CD4-positive, alpha-beta T cell treated with Interleukin-15 for 1 hour (primary cell): ENCODE data around the gene PCBP3.

Source experiments
- DNase-seq: peaks from one replicate; pipeline ENCODE4 v3.0.0-alpha.2; 2020

Gene PCBP3

DNA sequence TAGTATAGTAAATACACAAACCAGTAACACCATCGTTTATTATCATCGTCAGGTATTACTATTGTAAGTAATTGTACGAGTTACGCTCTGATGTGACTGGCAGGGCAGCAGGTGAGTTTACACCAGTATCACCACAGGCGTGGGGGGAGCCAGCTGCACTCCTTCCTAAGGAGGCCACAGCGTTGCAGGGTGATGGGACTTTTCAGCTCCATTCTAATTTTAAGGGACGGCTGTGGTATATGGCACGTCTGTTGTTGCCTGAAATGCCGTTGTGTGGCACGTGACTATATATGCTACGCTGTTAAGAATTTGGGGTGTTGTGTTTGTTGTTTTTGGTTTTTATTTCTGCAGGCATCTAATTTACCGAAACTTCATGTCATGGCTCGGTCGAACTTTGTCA is 173.3 kb downstream of the PCBP3 start:
- DNase-seq, result no peak

DNA sequence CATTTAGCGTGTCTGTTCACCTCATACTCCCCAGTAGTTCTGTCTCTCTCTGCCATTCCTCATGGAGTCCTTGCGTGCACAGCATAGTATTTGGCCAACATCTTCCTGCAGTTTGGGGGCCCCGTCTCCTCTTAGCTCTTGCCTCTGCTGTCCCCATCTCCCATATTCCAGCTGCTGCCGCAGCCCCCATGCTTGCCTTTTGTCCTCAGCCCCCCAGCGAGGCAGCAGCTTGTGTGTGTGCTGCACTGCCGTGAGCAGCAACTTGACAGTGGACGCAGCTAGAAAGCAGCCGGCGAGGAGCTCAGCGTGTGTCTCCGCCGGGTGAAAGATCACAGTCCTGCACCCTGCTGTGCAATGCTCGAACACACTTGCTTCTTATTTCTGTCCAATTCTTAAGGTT is 173.8 kb downstream of the PCBP3 start:
- no peak for DNase-seq

- no peak for DNase-seq
Observed at GRCh38 chr21:45818276-45818903, 174.9 kb downstream of the PCBP3 start.

- peak; percentile 40 for DNase-seq
Observed at GRCh38 chr21:45818904-45819285, 175.4 kb downstream of the PCBP3 start.

DNA sequence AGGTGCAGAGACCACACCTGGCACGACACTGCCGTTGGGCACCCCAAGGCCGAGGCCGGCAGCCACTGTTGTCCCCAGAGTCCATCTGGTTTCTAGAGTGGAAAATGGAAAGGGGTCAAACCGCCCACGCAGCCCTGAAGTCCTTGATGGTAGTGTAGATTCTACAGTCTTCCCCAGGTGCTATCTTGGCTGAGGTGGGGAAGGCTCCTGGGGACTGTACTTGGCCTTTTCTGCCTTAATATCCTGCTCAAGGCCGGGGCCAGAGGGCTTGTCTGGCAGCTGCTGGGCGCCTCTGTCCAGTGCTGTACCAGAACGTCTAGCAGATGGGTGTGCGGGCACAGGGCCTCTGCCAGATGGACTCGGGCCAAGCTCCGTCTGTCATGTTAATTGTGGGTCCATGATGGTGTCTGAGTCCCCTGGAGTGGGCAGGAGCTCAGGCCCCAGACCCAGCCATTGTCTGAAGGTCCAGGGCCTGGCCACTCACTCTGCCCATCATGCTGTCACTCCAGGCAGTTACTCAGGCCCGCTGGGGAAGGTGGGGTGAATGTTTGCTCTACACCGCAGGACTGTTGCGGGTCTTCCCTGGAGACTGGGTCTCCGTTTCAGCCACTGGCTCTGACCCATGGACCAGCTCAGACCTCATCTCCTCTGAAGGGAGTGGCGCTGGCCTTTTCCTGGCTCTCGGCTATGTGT is 176.1 kb downstream of the PCBP3 start:
- DNase-seq, result no peak

DNA sequence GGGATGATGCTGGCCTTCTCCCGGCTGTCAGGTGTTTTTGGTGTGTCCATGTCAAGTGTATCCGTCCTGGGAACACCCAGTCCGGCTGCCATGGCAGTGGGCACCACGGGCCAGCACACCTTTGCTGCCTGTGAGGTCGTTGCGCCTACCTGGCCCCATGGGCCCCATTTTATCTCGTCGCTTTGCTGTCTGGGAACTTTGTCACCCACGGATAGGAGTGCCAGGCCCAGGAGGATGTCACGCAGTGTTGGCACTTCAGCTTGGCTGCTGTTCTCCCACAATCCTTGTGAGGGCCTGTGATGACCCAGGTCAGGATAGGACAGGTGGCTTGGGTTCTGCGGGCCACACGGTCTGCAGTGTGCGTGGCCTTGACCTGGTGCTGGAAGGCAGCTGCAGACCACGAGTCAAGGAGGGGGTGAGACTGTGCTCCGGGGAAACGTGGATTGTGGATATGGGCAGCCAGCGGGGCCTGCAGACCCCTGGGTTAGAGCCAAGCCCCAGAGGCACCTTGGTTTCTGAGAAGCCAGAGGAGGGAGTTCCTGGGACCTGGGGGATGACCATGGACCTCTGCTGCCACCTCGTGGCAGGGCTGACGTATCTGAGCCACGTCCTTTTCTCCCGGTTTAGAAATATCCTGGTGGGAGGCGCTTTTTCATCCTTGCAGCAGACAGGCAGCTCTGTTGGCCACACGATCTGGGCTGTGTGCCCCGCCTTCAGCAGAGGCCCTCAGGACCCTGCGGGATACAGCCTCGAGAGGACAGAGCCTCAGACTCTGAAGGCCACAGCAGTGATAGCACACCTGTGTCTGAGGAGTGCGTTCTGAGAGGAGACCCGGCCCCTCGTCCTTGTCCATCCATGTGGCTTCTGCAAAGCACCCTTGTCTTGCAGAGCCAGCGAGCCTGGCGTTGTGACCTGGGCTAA is 176.9 kb downstream of the PCBP3 start:
- peak; percentile 74 for DNase-seq

DNA sequence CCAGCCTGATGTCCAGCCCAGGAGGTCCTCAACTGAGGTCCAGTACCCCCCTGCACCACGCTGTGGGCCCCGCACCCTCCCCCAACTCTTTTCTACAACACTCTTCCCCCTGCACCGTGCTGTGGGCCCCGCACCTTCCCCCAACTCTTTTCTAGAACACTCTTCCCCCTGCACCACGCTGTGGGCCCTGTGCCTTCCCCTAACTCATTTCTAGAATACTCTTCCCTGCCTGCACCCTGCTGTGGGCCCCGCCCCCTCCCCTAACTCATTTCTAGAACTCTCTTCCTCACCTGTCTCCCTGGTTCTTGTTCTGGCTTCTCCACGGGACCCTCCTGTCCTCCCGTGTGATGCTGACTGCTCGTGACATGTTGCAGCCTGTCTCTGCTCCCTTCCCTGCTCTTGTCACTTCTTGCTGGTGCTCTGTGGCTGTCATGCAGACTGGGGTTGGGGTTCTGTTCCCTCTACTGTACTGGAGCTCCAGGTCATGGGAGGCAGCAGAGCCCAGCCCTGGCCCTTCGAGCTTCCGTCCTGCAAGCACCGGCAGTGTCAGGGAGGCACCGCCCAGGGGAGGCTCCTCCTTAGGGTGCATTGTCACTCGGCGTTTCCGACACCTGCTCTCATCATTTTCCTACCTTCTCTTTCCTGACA is 177.9 kb downstream of the PCBP3 start:
- DNase-seq, result no peak

DNA sequence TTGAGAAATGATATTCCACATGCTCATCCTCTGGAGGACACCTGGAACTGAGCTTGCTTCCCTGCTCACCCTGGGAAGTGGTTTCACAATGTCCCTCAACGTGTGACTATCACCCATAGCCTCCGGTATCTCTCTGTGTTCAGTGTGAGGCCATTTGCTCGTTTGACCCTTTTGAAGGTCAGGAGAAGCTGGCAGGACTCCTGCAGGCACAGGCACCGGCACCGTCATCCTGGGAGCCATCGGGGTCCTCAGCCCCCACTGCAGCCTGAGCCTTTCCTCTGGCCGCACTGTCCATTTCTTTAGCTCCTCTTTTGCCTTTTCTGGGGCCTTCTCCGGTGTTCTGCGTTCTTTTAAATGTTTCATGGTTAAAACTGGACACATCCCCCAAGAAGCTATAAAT is 178.5 kb downstream of the PCBP3 start:
- no peak for DNase-seq

DNA sequence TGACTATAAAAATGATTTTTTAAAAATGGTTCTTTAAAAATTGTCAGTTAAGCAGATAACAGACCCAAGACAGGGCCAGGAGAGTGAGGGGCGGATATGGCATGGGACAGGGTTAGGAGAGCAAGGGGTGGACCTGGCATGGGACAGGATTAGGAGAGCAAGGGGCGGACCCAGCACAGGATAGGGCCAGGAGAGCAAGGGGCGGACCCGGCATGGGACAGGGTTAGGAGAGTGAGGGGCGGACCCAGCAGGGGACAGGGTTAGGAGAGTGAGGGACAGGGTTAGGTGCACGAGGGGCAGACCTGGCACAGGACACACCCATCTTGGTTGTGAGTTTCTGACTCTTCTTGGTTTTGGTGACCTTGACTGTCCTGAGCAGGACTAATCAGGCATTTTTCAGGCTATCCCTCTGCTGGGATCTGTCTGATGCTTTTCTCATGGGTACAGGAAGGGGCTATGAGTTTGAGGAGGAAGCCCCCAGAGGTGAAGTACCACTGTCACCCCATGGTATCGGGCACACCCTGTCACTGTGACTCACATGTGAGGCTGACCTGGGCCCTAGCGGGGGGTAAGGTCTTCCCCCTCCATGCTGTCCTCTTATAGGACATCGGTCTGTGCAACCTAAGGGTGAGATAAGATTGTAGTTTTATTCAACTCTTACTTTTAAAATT is 179.0 kb downstream of the PCBP3 start:
- no peak for DNase-seq

DNA sequence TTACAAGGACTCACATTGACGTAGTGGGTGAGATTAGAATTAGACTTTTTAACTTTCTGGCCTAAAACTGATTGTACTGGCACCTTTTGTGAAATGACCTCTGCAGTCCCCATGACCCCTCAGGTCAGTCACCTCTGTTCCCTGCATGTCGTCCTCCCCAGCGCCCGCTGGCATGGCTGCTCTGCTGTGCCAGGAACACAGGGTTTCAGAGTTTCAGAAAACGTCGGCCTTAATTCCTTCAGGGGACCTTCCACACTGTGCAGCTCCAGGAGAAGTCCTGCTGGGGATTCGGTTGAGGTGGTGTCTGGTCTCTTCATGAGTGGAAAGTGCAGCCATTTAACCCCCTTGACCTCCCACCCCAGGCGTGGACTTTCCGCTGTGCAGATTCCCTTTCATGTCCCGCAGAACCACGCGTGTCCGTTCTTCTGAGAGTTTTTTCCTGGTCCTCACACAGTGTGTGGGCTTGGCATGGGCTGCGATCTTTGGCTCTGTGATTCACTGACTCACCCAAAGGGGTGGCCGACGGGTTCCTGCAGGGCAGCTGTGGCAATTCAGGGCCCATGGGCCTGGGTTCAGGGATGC is 179.7 kb downstream of the PCBP3 start:
- DNase-seq, result no peak

DNA sequence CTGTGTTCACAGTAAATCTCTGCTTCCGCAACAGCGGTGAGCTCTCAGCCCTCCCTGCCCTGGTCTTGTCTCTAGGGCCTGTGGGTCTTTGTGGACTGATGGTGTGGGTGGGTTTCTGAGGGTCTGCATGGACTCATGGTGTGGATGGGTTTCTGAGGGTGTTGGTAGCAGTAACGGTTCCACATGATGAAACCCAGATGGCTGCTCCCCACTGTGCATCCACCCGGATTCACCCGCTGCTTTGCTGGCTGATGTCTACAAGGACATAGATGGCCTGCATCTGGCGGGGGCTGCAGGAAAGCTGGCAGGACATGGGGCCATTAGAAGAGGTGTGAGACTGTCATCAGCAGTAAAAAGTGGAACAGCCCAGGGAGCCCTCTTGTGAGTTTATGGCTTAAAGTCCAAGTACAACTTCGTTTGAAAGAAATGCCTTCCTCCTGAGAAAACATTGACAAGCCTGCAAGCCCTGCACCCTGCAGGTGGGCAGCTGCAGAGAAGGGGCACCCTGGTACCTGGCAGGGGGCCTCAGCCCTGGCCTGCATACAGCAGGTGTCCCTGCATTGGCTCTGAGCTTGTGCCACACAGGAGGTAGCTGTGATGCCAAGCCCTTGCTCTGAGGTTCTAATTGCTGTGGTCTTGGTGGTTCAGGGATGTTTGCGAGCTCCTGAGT is 181.2 kb downstream of the PCBP3 start:
- DNase-seq, result no peak

- DNase-seq, result no peak
Observed at GRCh38 chr21:45825219-45825618, 181.7 kb downstream of the PCBP3 start.

DNA sequence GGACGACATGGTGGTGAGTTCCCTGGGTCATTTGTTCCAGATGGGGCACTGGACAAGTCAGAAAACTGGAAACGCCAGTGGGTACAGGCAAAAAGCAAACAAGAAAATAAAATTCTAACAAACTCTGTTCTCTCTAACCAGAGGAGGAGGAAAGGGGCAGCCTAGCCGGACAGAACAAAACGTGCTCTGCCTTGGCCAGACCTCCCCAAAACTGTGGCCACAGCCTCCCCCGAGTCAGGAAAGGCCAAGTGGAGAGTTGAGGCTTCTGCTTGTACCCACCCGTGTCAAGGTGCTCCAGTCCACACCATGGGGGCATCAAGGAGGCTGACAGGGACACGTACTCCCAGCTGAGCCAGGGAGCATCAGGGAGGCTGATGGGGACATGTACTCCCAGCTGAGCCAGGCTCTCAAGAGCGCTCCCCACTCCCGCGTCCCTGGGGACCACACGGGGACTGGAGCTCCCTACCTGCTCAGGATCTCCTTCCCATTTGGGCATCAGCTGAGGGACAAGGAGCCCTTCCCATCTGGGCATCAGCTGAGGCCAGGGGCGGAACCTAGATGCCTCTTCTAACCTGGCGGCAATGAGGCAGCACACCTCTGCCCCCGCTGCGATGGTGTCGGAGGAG is 183.3 kb downstream of the PCBP3 start:
- no peak for DNase-seq

GRCh38 chr21:45827302-45827692 is 183.8 kb downstream of the PCBP3 start:
- no peak for DNase-seq

DNA sequence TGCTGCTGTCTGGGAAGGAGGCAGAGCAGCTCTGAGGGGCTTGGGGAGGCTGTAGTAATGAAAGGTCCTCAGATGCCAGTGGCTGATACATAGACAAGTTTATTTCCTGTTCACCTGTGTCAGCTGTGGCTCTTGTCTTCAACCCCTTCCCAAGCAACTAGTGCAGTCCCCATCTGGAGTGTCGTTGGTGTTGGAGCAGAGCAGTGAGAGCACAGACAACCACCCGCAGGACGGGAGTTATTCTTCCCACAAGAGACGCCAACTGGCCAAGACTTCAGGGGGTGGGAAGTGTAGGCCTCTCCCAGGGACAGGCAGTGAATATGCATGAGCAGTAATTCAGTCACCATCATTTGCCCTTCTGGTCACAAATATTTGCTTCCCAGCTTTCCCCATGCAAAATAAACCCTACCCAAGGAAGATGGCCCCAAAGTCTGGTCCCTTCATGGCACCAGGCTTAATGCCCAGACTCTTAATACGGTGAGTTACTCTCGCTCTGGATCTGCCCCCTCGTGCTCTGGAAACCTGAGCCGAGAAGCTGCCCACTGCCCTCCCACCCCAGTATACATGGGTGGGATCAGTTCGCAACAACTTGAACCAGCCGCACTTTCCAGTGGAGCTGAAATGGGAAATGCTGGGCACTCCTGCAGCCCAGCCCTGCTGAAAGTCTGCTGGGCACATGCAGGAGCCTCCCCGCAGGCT is 184.5 kb downstream of the PCBP3 start:
- DNase-seq, result no peak

DNA sequence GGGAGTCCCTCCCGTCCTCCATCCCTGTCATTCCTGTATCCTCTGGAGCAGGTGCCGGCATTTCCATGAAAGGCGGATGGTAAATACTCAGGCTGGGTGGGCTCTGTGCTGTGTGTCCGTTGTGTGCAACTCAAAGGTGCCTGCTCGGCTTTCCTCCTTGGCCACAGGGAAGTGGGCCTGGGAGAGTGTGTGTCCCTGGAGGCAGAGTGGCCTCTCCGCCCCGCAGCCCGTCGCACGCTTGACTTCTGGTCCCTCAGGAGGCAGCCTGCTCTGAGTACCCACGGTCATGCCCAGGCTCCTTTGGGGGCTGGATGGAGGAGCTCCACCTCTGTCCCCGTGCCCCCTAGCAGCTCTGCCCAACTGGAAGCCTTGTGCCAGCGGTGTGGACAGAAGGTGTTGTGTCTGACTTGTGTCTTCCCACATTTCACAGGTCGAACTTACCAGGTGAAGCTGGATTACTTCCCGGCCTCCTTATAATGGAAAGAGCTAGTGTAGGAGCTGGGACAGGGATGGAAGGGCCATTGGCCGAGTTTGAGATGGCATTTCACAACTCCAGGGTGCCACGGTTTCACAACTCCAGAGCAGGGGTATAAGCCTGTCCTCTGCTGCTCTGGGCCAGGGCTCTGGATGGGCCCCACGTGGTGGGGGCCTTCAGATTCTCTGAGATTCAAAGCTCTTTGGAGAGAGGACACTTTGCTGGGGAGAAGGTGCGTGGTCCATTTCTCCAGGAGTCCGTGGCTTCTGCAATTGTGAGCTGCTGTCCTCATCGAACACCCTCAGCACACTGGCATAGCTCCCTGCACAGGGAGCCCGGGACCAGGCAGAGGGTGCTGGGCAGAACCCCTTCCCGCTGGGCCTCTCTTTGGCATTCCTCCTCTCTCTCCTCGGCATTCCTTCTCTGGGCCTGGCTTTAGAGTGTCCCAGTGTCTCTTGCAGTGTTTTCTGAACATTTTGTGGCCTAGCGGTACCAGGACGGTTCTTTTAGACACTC is 185.3 kb downstream of the PCBP3 start:
- DNase-seq, result no peak

DNA sequence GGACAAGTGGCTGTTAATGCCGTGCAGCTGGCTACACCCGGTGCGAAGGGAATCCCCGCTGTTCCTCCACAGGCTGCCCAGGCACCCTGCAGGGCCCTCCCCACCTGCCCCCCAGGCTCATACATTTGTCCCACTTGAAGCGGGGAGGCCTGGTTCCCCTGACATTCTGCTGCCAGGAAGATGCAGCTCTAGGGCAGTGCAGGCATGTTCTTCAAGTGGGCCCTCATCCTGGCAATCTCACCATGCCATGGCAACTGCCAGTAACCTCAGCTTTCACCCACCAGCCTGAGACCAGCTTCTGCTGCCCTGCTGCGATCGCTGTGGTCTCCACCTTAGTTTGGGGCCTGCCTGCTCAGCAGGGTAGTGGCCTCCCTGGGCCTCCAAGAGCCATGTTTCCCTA is 186.1 kb downstream of the PCBP3 start:
- DNase-seq, result no peak

- DNase-seq, result no peak
Observed at GRCh38 chr21:45830221-45830640, 186.7 kb downstream of the PCBP3 start.

GRCh38 chr21:45830720-45831366 is 187.3 kb downstream of the PCBP3 start:
- DNase-seq, result no peak
